PC-3 (cell line): ENCODE data around the gene DNAH10. TPM values are rescaled to one million over a fixed set of nuclear protein-coding genes. Genes with fewer than 3 reads are reported as not detected.

Source experiments
- ATAC-seq: fragments of 200-7000 bp; cut with Tn5 transposase; 2 replicates; pipeline ENCODE4 v1.9.1; 2020; ENCODE audit warnings: mild to moderate bottlenecking, moderate library complexity
- BruUV-seq: library from RNA; stranded (reverse); fragments of 400-500 nt; replicated peaks from 2 replicates; lab custom pipeline; 2021; lab: Mats Ljungman, UMichigan
- CTCF ChIA-PET: fragments of 300-600 bp; sonication (Branson Sonifier 250); formaldehyde crosslinking; loops from one replicate; lab custom pipeline; 2022; ENCODE audit warnings: antibody characterized with exemption; lab: Charles Lee
- POLR2A ChIA-PET: fragments of 300-600 bp; sonication (Branson Sonifier 250); formaldehyde crosslinking; loops from one replicate; lab custom pipeline; 2022; ENCODE audit warnings: antibody characterized with exemption; ENCODE audit not compliant: unreplicated experiment; lab: Charles Lee
- DNase-seq: peaks from one replicate; pipeline ENCODE4 v3.0.0-alpha.2; 2015
- H2AFZ ChIP-seq: fragments of 300-600 bp; sonication (generic); 2 replicates; pipeline ENCODE4 v1.6.0; 2016; ENCODE audit warnings: antibody characterized with exemption, low read length
- H3F3A ChIP-seq: fragments of 300-600 bp; sonication (generic); one replicate; pipeline ENCODE4 v1.6.0; 2017; ENCODE audit warnings: antibody characterized with exemption, low read length, control low read depth, mild to moderate bottlenecking; ENCODE audit not compliant: unreplicated experiment
- H3K27ac ChIP-seq: fragments of 300-600 bp; sonication (generic); 2 replicates; pipeline ENCODE4 v1.5.1; 2016; ENCODE audit warnings: mild to moderate bottlenecking, low read length
- H3K27me3 ChIP-seq: fragments of 300-600 bp; sonication (generic); 2 replicates; pipeline ENCODE4 v1.6.1; 2016; ENCODE audit warnings: low read length, mixed read lengths
- H3K36me3 ChIP-seq: fragments of 300-600 bp; sonication (generic); 2 replicates; pipeline ENCODE4 v1.6.1; 2016; ENCODE audit warnings: low read depth, mixed run types, low read length, mixed read lengths
- H3K4me1 ChIP-seq: fragments of 300-600 bp; sonication (generic); 2 replicates; pipeline ENCODE4 v1.5.1; 2016; ENCODE audit warnings: low read length; ENCODE audit not compliant: insufficient read depth
- H3K4me2 ChIP-seq: fragments of 300-600 bp; sonication (generic); 2 replicates; pipeline ENCODE4 v1.6.0; 2016; ENCODE audit warnings: low read length
- H3K4me3 ChIP-seq: fragments of 300-600 bp; sonication (generic); 2 replicates; pipeline ENCODE4 v1.5.1; 2016; ENCODE audit warnings: mild to moderate bottlenecking, low read length, mixed read lengths
- H3K79me2 ChIP-seq: fragments of 300-600 bp; sonication (generic); 2 replicates; pipeline ENCODE4 v1.6.1; 2017; ENCODE audit warnings: low read length, mixed read lengths
- H3K9ac ChIP-seq: fragments of 300-600 bp; sonication (generic); 2 replicates; pipeline ENCODE4 v1.6.0; 2016; ENCODE audit warnings: mild to moderate bottlenecking, low read length
- H3K9me2 ChIP-seq: fragments of 300-600 bp; sonication (generic); replicated peaks from 2 replicates; pipeline ENCODE4 v1.6.1; 2016; ENCODE audit warnings: mixed run types, low read length, mixed read lengths
- H3K9me3 ChIP-seq: fragments of 300-600 bp; sonication (generic); 2 replicates; pipeline ENCODE4 v1.6.1; 2016; ENCODE audit warnings: low read length, mixed read lengths
- H4K20me1 ChIP-seq: fragments of 300-600 bp; sonication (generic); 2 replicates; pipeline ENCODE4 v1.6.1; 2016; ENCODE audit warnings: low read length, mixed read lengths
- CTCF ChIP-seq: fragments of 300-600 bp; sonication (generic); conservative IDR thresholded peaks from 2 replicates; pipeline ENCODE4 v1.5.1; 2017; ENCODE audit warnings: antibody characterized with exemption, low read depth, mild to moderate bottlenecking, low read length
- EZH2 ChIP-seq: fragments of 300-600 bp; sonication (generic); IDR thresholded peaks from one replicate; pipeline ENCODE4 v1.6.1; 2017; ENCODE audit warnings: antibody characterized with exemption, mild to moderate bottlenecking, low read length; ENCODE audit not compliant: unreplicated experiment
- EZH2phosphoT487 ChIP-seq: fragments of 300-600 bp; sonication (generic); IDR thresholded peaks from 2 replicates; pipeline ENCODE4 v1.6.1; 2018; ENCODE audit warnings: mild to moderate bottlenecking, antibody characterized with exemption, low read length, borderline replicate concordance
- intact Hi-C: fragments of 100-400 bp; cut with micrococcal nuclease; formaldehyde crosslinking; loops from 2 replicates; pipeline ENCODE4 v1.9.0; 2023
- total RNA-seq: library from RNA; depleted of rRNA; stranded (reverse); fragments of >200 nt; gene quantifications from 2 replicates; pipeline ENCODE4 v1.2.3, GENCODE V29; 2014

DNAH10 gene
- total RNA-seq, 1 experiment from 2014 or later: 0.15 TPM

GRCh38 chr12:123891011-123891410 is 128.9 kb downstream of the DNAH10 start:
- H3K9me2 ChIP-seq: no peaks in the 10 kb centered on the region
- H3K36me3 ChIP-seq: no peaks in the 10 kb centered on the region
- H3K9ac ChIP-seq: no peak overlapping the region
- H3K9me3 ChIP-seq: no peaks in the 10 kb centered on the region
- no peak overlapping the region for H3K4me2 ChIP-seq
- H2AFZ ChIP-seq: no peak overlapping the region
- no peaks in the 10 kb centered on the region for H3K79me2 ChIP-seq
- TF ChIP-seq EZH2: no peak
- no peak for TF ChIP-seq EZH2phosphoT487
- no peak for TF ChIP-seq CTCF
- H3K4me1 ChIP-seq: no peaks in the 10 kb centered on the region
- ATAC-seq (no peak), DNase-seq (no peak)
- H3K27me3 ChIP-seq: peaks cover 31% of the 10 kb centered on the region
- intact Hi-C loops: no loop called here
- no peak overlapping the region for H3K4me3 ChIP-seq
- H3K27ac ChIP-seq: no peak overlapping the region
- H4K20me1 ChIP-seq: no peaks in the 10 kb centered on the region
- ChIA-PET CTCF (no interaction called here), POLR2A (no interaction called here)
- no peaks in the 10 kb centered on the region for H3F3A ChIP-seq
- no TSS peak for BruUV-seq

GRCh38 chr12:123891516-123892179 is 129.5 kb downstream of the DNAH10 start:
- POLR2A ChIA-PET: no interaction called here
- Histone ChIP-seq H3K9me2 (no peaks in the 10 kb centered on the region), H3K9ac (no peak overlapping the region), H3K27me3 (peaks cover 24% of the 10 kb centered on the region), H3K4me3 (no peak overlapping the region), H2AFZ (no peak overlapping the region), H3K4me1 (no peaks in the 10 kb centered on the region), H4K20me1 (no peaks in the 10 kb centered on the region), H3K4me2 (no peak overlapping the region), H3K9me3 (no peaks in the 10 kb centered on the region), H3K79me2 (no peaks in the 10 kb centered on the region), H3K36me3 (no peaks in the 10 kb centered on the region), H3K27ac (no peak overlapping the region), H3F3A (no peaks in the 10 kb centered on the region)
- CTCF ChIA-PET: no interaction called here
- ATAC-seq (no peak), DNase-seq (no peak)
- no peak for TF ChIP-seq EZH2phosphoT487
- 0 out of 2 replicates have a peak, but pooled peaks have one; percentile 12 for TF ChIP-seq CTCF
- no peak for TF ChIP-seq EZH2
- intact Hi-C loops: no loop called here
- BruUV-seq: no TSS peak

DNA sequence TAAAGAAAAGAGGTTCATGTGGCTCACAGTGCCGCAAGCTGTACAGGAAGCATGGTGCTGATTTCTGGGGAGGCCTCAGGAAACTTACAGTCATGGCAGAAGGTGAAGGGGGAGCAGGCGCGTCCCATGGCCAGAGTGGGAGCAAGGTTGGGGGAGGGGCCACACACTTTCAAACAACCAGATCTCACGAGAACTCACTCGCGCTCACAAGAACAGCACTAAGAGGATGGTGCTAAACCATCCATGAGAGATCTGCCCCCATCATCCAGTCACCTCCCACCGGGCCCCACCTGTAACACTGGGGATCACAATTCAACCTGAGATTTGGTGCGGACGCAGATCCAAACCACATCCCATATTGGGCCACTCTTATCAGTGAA is 130.1 kb downstream of the DNAH10 start:
- Histone ChIP-seq H3K9me3 (no peaks in the 10 kb centered on the region), H3K27ac (no peak overlapping the region), H3K4me3 (no peak overlapping the region), H3K9ac (no peak overlapping the region), H3K36me3 (no peaks in the 10 kb centered on the region), H4K20me1 (no peaks in the 10 kb centered on the region), H3K4me2 (no peak overlapping the region), H3K9me2 (no peaks in the 10 kb centered on the region), H3K27me3 (peaks cover 19% of the 10 kb centered on the region), H3F3A (no peaks in the 10 kb centered on the region), H2AFZ (no peak overlapping the region), H3K4me1 (peaks cover 5% of the 10 kb centered on the region), H3K79me2 (no peaks in the 10 kb centered on the region)
- DNase-seq (no peak), ATAC-seq (no peak)
- POLR2A ChIA-PET: no interaction called here
- intact Hi-C loops: no loop called here
- CTCF ChIA-PET: no interaction called here
- BruUV-seq: no TSS peak
- no peak for TF ChIP-seq EZH2
- TF ChIP-seq EZH2phosphoT487: no peak
- no peak for TF ChIP-seq CTCF
